GM12878 (cell line): ENCODE data around the gene PCED1B. TPM values are rescaled to one million over a fixed set of nuclear protein-coding genes. Genes with fewer than 3 reads are reported as not detected.
"Not testable (repeated sequence)": the region's sequence is repeated elsewhere in the genome, so short reads cannot be mapped to it uniquely, and the experiment has no call there.

Experiments used
- ATAC-seq: fragments of 200-7000 bp; cut with Tn5 transposase; 3 replicates; pipeline ENCODE4 v1.9.1; 2020; ENCODE audit warnings: mild to moderate bottlenecking, moderate library complexity
- BruUV-seq: library from RNA; stranded (reverse); fragments of 400-500 nt; replicated peaks from 2 replicates; lab custom pipeline; 2021; lab: Mats Ljungman, UMichigan
- CTCF ChIA-PET: fragments of 300-600 bp; sonication (Branson Sonifier 250); formaldehyde crosslinking; extraction: SDS; loops from one replicate; lab custom pipeline; 2021; ENCODE audit warnings: inconsistent platforms; lab: Yijun Ruan, JAX
- POLR2A ChIA-PET: fragments of 350-600 bp; formaldehyde crosslinking; extraction: SDS; loops from one replicate; lab custom pipeline; 2021; ENCODE audit warnings: inconsistent platforms; lab: Charles Lee
- RAD21 ChIA-PET: fragments of 300-600 bp; sonication (Branson Sonifier 250); formaldehyde crosslinking; loops from one replicate; lab custom pipeline; 2023; ENCODE audit warnings: antibody characterized with exemption; ENCODE audit not compliant: unreplicated experiment; lab: Charles Lee
- SMC1A ChIA-PET: fragments of 300-600 bp; sonication (Branson Sonifier 250); formaldehyde crosslinking; loops from one replicate; lab custom pipeline; 2023; ENCODE audit not compliant: unreplicated experiment, uncharacterized antibody; lab: Charles Lee
- DNase-seq: peaks from one replicate; pipeline ENCODE4 v3.0.0-alpha.2; 2011; ENCODE audit warnings: low read depth, low spot score
- FAIRE-seq: peaks from 3 replicates; lab custom pipeline; 2011; peaks lifted over from hg19 to GRCh38; lab: Jason Lieb, UNC
- H2AFZ ChIP-seq: 2 replicates; pipeline ENCODE4 v1.6.0; 2011; ENCODE audit warnings: low read depth, low read length, control low read depth; ENCODE audit not compliant: control insufficient read depth
- H3K27ac ChIP-seq: 2 replicates; pipeline ENCODE4 v1.5.1; 2011; ENCODE audit warnings: control low read depth; ENCODE audit not compliant: control insufficient read depth, insufficient read depth
- H3K27me3 ChIP-seq, 2 experiments: replicated peaks in 1 of 2; 2 replicates each; pipeline versions ENCODE4 v1.6.0 to v1.6.1; 2011; ENCODE audit warnings: low read length in 1 of 2; ENCODE audit not compliant: control insufficient read depth in 2 of 2, insufficient read depth in 2 of 2
- H3K36me3 ChIP-seq, 2 experiments: 2 replicates each; pipeline ENCODE4 v1.5.1; 2011; ENCODE audit warnings: low read length in 1 of 2; ENCODE audit not compliant: control insufficient read depth in 2 of 2, insufficient read depth in 2 of 2
- H3K4me1 ChIP-seq: 2 replicates; pipeline ENCODE4 v1.6.1; 2011; ENCODE audit warnings: mild to moderate bottlenecking, low read length, moderate library complexity, mixed read lengths; ENCODE audit not compliant: control insufficient read depth, insufficient read depth
- H3K4me2 ChIP-seq: 2 replicates; pipeline ENCODE4 v1.6.0; 2011; ENCODE audit warnings: control low read depth; ENCODE audit not compliant: control insufficient read depth, insufficient read depth
- H3K4me3 ChIP-seq: fragments of 200-600 bp; sonication (generic); 2 replicates; pipeline ENCODE4 v1.5.1; 2016
- H3K79me2 ChIP-seq: 2 replicates; pipeline ENCODE4 v1.6.0; 2011; ENCODE audit warnings: low read length; ENCODE audit not compliant: control insufficient read depth, insufficient read depth
- H3K9ac ChIP-seq: 2 replicates; pipeline ENCODE4 v1.8.0; 2011; ENCODE audit warnings: low read length, control low read depth, mixed read lengths; ENCODE audit not compliant: control insufficient read depth, insufficient read depth
- H3K9me3 ChIP-seq: replicated peaks from 3 replicates; pipeline ENCODE4 v1.5.1; 2011; ENCODE audit warnings: mild to moderate bottlenecking, low read length; ENCODE audit not compliant: control insufficient read depth, insufficient read depth
- H4K20me1 ChIP-seq: 2 replicates; pipeline ENCODE4 v1.6.0; 2011; ENCODE audit not compliant: control insufficient read depth, insufficient read depth
- BRCA1 ChIP-seq: IDR thresholded peaks from 2 replicates; pipeline ENCODE4 v1.6.1; 2011; ENCODE audit warnings: low read depth, low read length, improper control_type of control experiment
- CREB1 ChIP-seq: IDR thresholded peaks from 2 replicates; pipeline ENCODE4 v1.6.1; 2012; ENCODE audit warnings: low read depth, mild to moderate bottlenecking, inconsistent platforms
- EP300 ChIP-seq, 2 experiments: fragments of 150-350 bp in 1 of 2; IDR thresholded peaks; 2 replicates each; pipeline ENCODE4 v1.6.1; 2011 to 2012; ENCODE audit warnings: low read depth in 2 of 2, low read length in 2 of 2, borderline replicate concordance in 1 of 2, improper control_type of control experiment in 1 of 2, inconsistent platforms in 1 of 2; ENCODE audit not compliant: control insufficient read depth in 1 of 2
- KLF5 ChIP-seq: fragments of 450-650 bp; IDR thresholded peaks from 2 replicates; pipeline ENCODE4 v1.6.1; 2014; ENCODE audit warnings: mild to moderate bottlenecking; ENCODE audit not compliant: partially characterized antibody
- MEF2A ChIP-seq: IDR thresholded peaks from 2 replicates; pipeline ENCODE4 v1.6.1; 2011; ENCODE audit warnings: low read depth, mild to moderate bottlenecking, low read length, moderate library complexity; ENCODE audit not compliant: insufficient read depth
- NR2C2 ChIP-seq: IDR thresholded peaks from 2 replicates; pipeline ENCODE4 v1.6.1; 2011; ENCODE audit warnings: borderline replicate concordance, low read depth; ENCODE audit not compliant: control insufficient read depth, insufficient read length
- NR2F1 ChIP-seq: fragments of 450-650 bp; conservative IDR thresholded peaks from 2 replicates; pipeline ENCODE4 v1.6.1; 2017; ENCODE audit warnings: mild to moderate bottlenecking
- NRF1 ChIP-seq: conservative IDR thresholded peaks from 2 replicates; pipeline ENCODE4 v1.6.1; 2011; ENCODE audit warnings: mild to moderate bottlenecking, low read depth, low read length, improper control_type of control experiment
- PAX5 ChIP-seq: IDR thresholded peaks from 2 replicates; pipeline ENCODE4 v1.6.1; 2011; ENCODE audit warnings: low read depth, low read length, borderline replicate concordance
- POU2F2 ChIP-seq: IDR thresholded peaks from 3 replicates; pipeline ENCODE4 v1.6.1; 2011; ENCODE audit warnings: low read depth, mild to moderate bottlenecking, low read length, borderline replicate concordance
- RUNX3 ChIP-seq: IDR thresholded peaks from 2 replicates; pipeline ENCODE4 v1.6.1; 2012; ENCODE audit warnings: low read length, inconsistent platforms
- SIN3A ChIP-seq: IDR thresholded peaks from 2 replicates; pipeline ENCODE4 v1.6.1; 2012; ENCODE audit warnings: low read depth, low read length, improper control_type of control experiment
- SMAD5 ChIP-seq: IDR thresholded peaks from 2 replicates; pipeline ENCODE4 v1.6.1; 2016; ENCODE audit warnings: antibody characterized with exemption, low read depth
- SP1 ChIP-seq: IDR thresholded peaks from one replicate; pipeline ENCODE4 v1.6.1; 2011; ENCODE audit warnings: low read depth, low read length
- ZNF24 ChIP-seq: fragments of 450-650 bp; IDR thresholded peaks from 2 replicates; pipeline ENCODE4 v1.6.1; 2017; ENCODE audit warnings: antibody characterized with exemption, mild to moderate bottlenecking
- WGBS: methylation state at CpG from one replicate; pipeline ENCODE4 v1.1.6; 2016; ENCODE audit warnings: low lambda C conversion rate; ENCODE audit not compliant: insufficient replicate concordance, insufficient coverage; ENCODE audit errors: missing lambda C conversion rate; 5-methylcytosine and 5-hydroxymethylcytosine counted together
- in situ Hi-C: fragments of 300-500 bp; cut with MboI; formaldehyde crosslinking; loops from 9 replicates; pipeline ENCODE4 v1.14.3; 2018; ENCODE audit warnings: mixed read lengths
- intact Hi-C: fragments of 100-400 bp; cut with micrococcal nuclease; formaldehyde crosslinking; loops from one replicate; pipeline ENCODE4 v1.14.2; 2022; ENCODE audit not compliant: unreplicated experiment
- polyA plus RNA-seq, 11 experiments: library from polyadenylated mRNA; depleted of rRNA in 4 of 11; unstranded in 6 of 11; stranded (reverse) in 5 of 11; fragments of >200 nt; fragmentation: Nextera tagmentation in 4 of 11; fragmentation: Illumina TruSeq in 1 of 11; extraction: Ambion mirVana in 4 of 11; extraction: Trizol in 1 of 11; gene quantifications; 1 replicate in 1 of 11; 2 replicates in 10 of 11; pipeline versions ENCODE4 v1.2.1 to v1.2.3, GENCODE V29; 2011 to 2016; ENCODE audit warnings: inconsistent platforms in 2 of 11, missing spikeins in 2 of 11, low read depth in 1 of 11
- total RNA-seq, 4 experiments: library from RNA; depleted of rRNA in 3 of 4; stranded (reverse); fragments of >200 nt in 3 of 4; fragmentation: Illumina TruSeq in 1 of 4; extraction: Trizol in 1 of 4; gene quantifications; 2 replicates each; pipeline versions ENCODE4 v1.2.1 to v1.2.3, GENCODE V29; 2013 to 2021

The PCED1B gene
- total and polyA plus RNA-seq, 10 of the 15 experiments (the other 5 are each of a cell fraction or from before 2014, with no cell fraction given): 0.80 to 8.8 (median 3.0) TPM

- H3K4me3 ChIP-seq: no peak overlapping the region
- no peaks in the 10 kb centered on the region for H3K4me1 ChIP-seq
- FAIRE-seq (no peak), ATAC-seq (no peak), DNase-seq (no peak)
- H3K4me2 ChIP-seq: no peak overlapping the region
- ChIA-PET SMC1A (interaction anchor here (0.7 kb wide), 1 partner anchor 296 kb away, joined by 3 read pairs; no protein-coding TSS in a partner anchor), RAD21 (interaction anchor here (1.0 kb wide), 1 partner anchor 70 kb away, joined by 3 read pairs; no protein-coding TSS in a partner anchor), POLR2A (no interaction called here), CTCF (interaction anchor here (1.3 kb wide), 1 partner anchor 81 kb away, joined by 4 read pairs; no protein-coding TSS in a partner anchor)
- H3K9ac ChIP-seq: no peak overlapping the region
- no peaks in the 10 kb centered on the region for H4K20me1 ChIP-seq
- no peaks in the 10 kb centered on the region for H3K9me3 ChIP-seq
- H3K27ac ChIP-seq: no peak overlapping the region
- no TSS peak for BruUV-seq
- H3K79me2 ChIP-seq: no peaks in the 10 kb centered on the region
- WGBS: 55% methylated on average over 2 of the region's 2 CpGs
- H3K36me3 ChIP-seq: no peaks in the 10 kb centered on the region
- in situ Hi-C loops (no loop called here), intact Hi-C loops (no loop called here)
- no peak for TF ChIP-seq NRF1
- no peak for TF ChIP-seq BRCA1
- TF ChIP-seq ZNF24: no peak
- TF ChIP-seq RUNX3: no peak
- no peak for TF ChIP-seq KLF5
- no peak for TF ChIP-seq NR2C2
- no peak for TF ChIP-seq MEF2A
- no peak overlapping the region for H2AFZ ChIP-seq
- H3K27me3 ChIP-seq: no peaks in the 10 kb centered on the region
These were observed 33.3 kb downstream of the PCED1B start for GRCh38 chr12:47112679-47113078.

- CTCF ChIA-PET: no interaction called here
- SMC1A ChIA-PET: no interaction called here
- H3K4me3 ChIP-seq: no peak overlapping the region
- no peak overlapping the region for H3K27ac ChIP-seq
- H3K79me2 ChIP-seq: no peaks in the 10 kb centered on the region
- no peak overlapping the region for H3K9ac ChIP-seq
- intact Hi-C loops: no loop called here
- no peaks in the 10 kb centered on the region for H3K27me3 ChIP-seq
- ATAC-seq (no peak), DNase-seq (no peak), FAIRE-seq (no peak)
- no peak overlapping the region for H3K4me2 ChIP-seq
- in situ Hi-C loops: no loop called here
- no peaks in the 10 kb centered on the region for H3K9me3 ChIP-seq
- BruUV-seq: no TSS peak
- TF ChIP-seq CREB1 (no peak), SP1 (no peak), SMAD5 (no peak), EP300 (IDR thresholded peaks at IDR 0.05; ENCODE audit: borderline replicate concordance in 1 of 2, control insufficient read depth in 1 of 2, low read depth in 2 of 2, low read length in 2 of 2) (no peak), POU2F2 (no peak), NR2F1 (no peak), PAX5 (no peak), SIN3A (no peak)
- POLR2A ChIA-PET: no interaction called here
- H2AFZ ChIP-seq: no peak overlapping the region
- 26% methylated on average over 5 of the region's 5 CpGs for WGBS
- no peaks in the 10 kb centered on the region for H4K20me1 ChIP-seq
- no peaks in the 10 kb centered on the region for H3K4me1 ChIP-seq
- H3K36me3 ChIP-seq: no peaks in the 10 kb centered on the region
- RAD21 ChIA-PET: no interaction called here
These were observed 35.1 kb downstream of the PCED1B start for GRCh38 chr12:47114481-47114892.

GRCh38 chr12:47117305-47117704 is 37.9 kb downstream of the PCED1B start:
- DNase-seq, H3K9ac ChIP-seq, H3K27me3 ChIP-seq, H3K9me3 ChIP-seq, CTCF ChIA-PET, H3K27ac ChIP-seq, H3K79me2 ChIP-seq, POLR2A ChIA-PET, SMC1A ChIA-PET, H3K4me1 ChIP-seq, H3K4me2 ChIP-seq, H3K36me3 ChIP-seq, FAIRE-seq, intact Hi-C loops, RAD21 ChIA-PET, H2AFZ ChIP-seq, in situ Hi-C loops, BruUV-seq, H4K20me1 ChIP-seq, ATAC-seq, H3K4me3 ChIP-seq: not testable (repeated sequence)
- WGBS: 0% methylated on average over 1 of the region's 3 CpGs
